Esophagus muscularis mucosa (tissue), 4 donors: Measurements from ENCODE around the gene ZDHHC8. TPM values are rescaled to one million over a fixed set of nuclear protein-coding genes. Genes with fewer than 3 reads are reported as not detected.

Source experiments
- DNase-seq: peaks from one replicate; pipeline ENCODE4 v3.0.0-alpha.2; 2017; ENCODE audit errors: extremely low spot score
- H3K27ac ChIP-seq, 4 donors: fragments of 200-600 bp; sonication (generic); replicated peaks in 1 of 4; 1 replicate in 3 of 4; 2 replicates in 1 of 4; pipeline ENCODE4 v1.5.1; 2016 to 2019; ENCODE audit warnings: mild to moderate bottlenecking in 1 of 4
- H3K27me3 ChIP-seq, 4 donors: fragments of 200-600 bp; sonication (generic); one replicate each; pipeline versions ENCODE4 v1.5.1 to v1.6.0; 2016 to 2019
- H3K36me3 ChIP-seq, 4 donors: fragments of 200-600 bp; sonication (generic); one replicate each; pipeline ENCODE4 v1.5.1; 2016 to 2019
- H3K4me1 ChIP-seq, 4 donors: fragments of 200-600 bp; sonication (generic); one replicate each; pipeline ENCODE4 v1.5.1; 2016 to 2019
- H3K4me3 ChIP-seq, 4 donors: fragments of 200-600 bp; sonication (generic); 1 replicate in 2 of 4; 2 replicates in 2 of 4; pipeline ENCODE4 v1.5.1; 2016 to 2019; ENCODE audit warnings: mild to moderate bottlenecking in 4 of 4, moderate library complexity in 1 of 4
- H3K9me3 ChIP-seq, 4 donors: fragments of 200-600 bp; sonication (generic); 1 replicate in 3 of 4; 2 replicates in 1 of 4; pipeline ENCODE4 v1.5.1; 2016 to 2019
- EP300 ChIP-seq: sonication (generic); formaldehyde crosslinking; IDR thresholded peaks from one replicate; pipeline ENCODE4 v1.6.1; 2017; ENCODE audit warnings: antibody characterized with exemption
- POLR2A ChIP-seq: fragments of 450-650 bp; IDR thresholded peaks from one replicate; pipeline ENCODE4 v1.6.1; 2017; ENCODE audit warnings: antibody characterized with exemption, moderate library complexity, mild to moderate bottlenecking, low read depth
- POLR2AphosphoS5 ChIP-seq, 2 donors: sonication (generic); formaldehyde crosslinking; IDR thresholded peaks; one replicate each; pipeline ENCODE4 v1.6.1; 2017; ENCODE audit warnings: antibody characterized with exemption in 2 of 2
- WGBS: methylation state at CpG from one replicate; pipeline ENCODE4 v1.1.5; 2018; 5-methylcytosine and 5-hydroxymethylcytosine counted together
- intact Hi-C: fragments of 100-400 bp; cut with DNase I; formaldehyde crosslinking; loops from one replicate; pipeline ENCODE4 v1.15.1; 2023
- total RNA-seq, 4 donors: library from RNA; depleted of rRNA; stranded (reverse); fragments of >200 nt; gene quantifications; one replicate each; pipeline versions ENCODE4 v1.1.0 to v1.2.1, GENCODE V29; 2016
- TF ChIP-seq, protein P1 (sequence below), 3 experiments: fragments of 200-600 bp in 2 of 3; fragments of 450-650 bp in 1 of 3; sonication (generic) in 2 of 3; IDR thresholded peaks; one replicate each; pipeline ENCODE4 v1.5.1; 2017 to 2019; ENCODE audit warnings: antibody characterized with exemption in 3 of 3, mild to moderate bottlenecking in 2 of 3, moderate library complexity in 1 of 3

Gene ZDHHC8
- total RNA-seq, 4 donors from 2014 or later = 11.8 to 33.2 (median 23.8) TPM

DNA sequence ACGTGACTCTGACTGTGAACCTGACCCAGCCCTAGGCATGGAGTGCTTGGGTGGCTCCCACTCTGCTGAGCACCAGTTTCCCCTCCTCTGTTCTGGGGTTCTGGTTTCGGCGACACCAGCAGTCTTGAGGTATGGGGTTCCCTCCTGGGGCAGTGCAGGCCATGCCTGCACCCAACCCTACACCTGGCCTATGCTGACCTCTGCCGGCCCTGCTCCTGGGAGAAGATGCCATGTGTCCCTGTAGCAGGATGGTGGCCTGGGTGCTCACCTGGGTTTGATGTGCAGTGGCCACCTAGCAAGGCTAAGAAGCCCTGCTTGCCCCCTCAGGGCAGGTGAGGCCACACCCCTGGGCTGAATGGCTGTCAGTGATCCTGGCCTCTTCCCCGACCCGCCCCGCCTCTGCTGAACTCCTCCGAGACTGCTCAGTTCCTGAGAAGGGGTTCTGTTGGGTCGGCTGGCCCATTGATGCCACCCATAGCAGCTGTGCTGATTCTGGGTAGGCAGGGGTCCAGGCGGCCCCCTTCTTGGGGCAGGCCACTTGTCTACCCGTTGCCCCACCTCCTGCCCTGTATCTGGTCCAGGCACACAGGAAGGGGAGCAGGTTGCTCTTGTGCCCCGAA is 2.4 kb downstream of the ZDHHC8 start:
- H3K4me1 ChIP-seq = peaks cover 71 to 84% (median 78%) of the 10 kb centered on the region in 4 donors
- no peak for DNase-seq
- H3K4me3 ChIP-seq = no peak overlapping the region
- no peaks in the 10 kb centered on the region for H3K27me3 ChIP-seq
- TF ChIP-seq EP300 (no peak), POLR2A (no peak), POLR2AphosphoS5 (IDR thresholded peaks at IDR 0.05) (no peak)
- TF ChIP-seq, protein P1, sequence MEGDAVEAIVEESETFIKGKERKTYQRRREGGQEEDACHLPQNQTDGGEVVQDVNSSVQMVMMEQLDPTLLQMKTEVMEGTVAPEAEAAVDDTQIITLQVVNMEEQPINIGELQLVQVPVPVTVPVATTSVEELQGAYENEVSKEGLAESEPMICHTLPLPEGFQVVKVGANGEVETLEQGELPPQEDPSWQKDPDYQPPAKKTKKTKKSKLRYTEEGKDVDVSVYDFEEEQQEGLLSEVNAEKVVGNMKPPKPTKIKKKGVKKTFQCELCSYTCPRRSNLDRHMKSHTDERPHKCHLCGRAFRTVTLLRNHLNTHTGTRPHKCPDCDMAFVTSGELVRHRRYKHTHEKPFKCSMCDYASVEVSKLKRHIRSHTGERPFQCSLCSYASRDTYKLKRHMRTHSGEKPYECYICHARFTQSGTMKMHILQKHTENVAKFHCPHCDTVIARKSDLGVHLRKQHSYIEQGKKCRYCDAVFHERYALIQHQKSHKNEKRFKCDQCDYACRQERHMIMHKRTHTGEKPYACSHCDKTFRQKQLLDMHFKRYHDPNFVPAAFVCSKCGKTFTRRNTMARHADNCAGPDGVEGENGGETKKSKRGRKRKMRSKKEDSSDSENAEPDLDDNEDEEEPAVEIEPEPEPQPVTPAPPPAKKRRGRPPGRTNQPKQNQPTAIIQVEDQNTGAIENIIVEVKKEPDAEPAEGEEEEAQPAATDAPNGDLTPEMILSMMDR (IDR thresholded peaks at IDR 0.05) = no peak
- H3K36me3 ChIP-seq = peaks cover 0 to 1% (median under 1%) of the 10 kb centered on the region in 4 donors
- intact Hi-C loops = no loop called here
- no peaks in the 10 kb centered on the region for H3K9me3 ChIP-seq
- WGBS = 72% methylated on average over 8 of the region's 12 CpGs
- H3K27ac ChIP-seq = no peak overlapping the region

DNA sequence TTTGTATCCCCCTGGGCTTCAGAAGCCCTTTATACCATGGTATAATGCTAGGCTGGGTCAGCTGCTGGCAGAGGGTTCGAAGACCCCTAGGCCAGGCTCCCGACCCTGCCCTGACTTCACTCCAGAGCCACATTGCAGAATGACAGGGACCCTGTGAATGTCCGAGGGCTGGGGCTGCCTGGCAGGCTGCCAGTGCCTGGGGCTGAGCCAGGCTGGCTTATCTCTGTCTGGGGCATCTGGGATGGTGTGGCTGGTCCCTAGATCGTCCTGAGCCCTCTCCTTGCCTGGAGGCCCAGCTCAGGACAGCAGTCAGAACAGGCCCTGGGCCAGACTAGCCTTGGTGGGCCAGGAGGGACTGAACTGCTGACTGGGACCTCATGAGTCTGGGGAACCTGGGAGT is 3.7 kb downstream of the ZDHHC8 start:
- intact Hi-C loops = no loop called here
- Histone ChIP-seq H3K4me1 (peaks cover 70 to 78% (median 74%) of the 10 kb centered on the region in 4 donors), H3K27me3 (no peaks in the 10 kb centered on the region), H3K4me3 (no peak overlapping the region), H3K36me3 (peaks cover 0 to 14% (median 11%) of the 10 kb centered on the region in 4 donors), H3K27ac (no peak overlapping the region), H3K9me3 (no peaks in the 10 kb centered on the region)
- no peak for TF ChIP-seq POLR2A
- 70% methylated on average over 3 of the region's 4 CpGs for WGBS
- no peak for DNase-seq

DNA sequence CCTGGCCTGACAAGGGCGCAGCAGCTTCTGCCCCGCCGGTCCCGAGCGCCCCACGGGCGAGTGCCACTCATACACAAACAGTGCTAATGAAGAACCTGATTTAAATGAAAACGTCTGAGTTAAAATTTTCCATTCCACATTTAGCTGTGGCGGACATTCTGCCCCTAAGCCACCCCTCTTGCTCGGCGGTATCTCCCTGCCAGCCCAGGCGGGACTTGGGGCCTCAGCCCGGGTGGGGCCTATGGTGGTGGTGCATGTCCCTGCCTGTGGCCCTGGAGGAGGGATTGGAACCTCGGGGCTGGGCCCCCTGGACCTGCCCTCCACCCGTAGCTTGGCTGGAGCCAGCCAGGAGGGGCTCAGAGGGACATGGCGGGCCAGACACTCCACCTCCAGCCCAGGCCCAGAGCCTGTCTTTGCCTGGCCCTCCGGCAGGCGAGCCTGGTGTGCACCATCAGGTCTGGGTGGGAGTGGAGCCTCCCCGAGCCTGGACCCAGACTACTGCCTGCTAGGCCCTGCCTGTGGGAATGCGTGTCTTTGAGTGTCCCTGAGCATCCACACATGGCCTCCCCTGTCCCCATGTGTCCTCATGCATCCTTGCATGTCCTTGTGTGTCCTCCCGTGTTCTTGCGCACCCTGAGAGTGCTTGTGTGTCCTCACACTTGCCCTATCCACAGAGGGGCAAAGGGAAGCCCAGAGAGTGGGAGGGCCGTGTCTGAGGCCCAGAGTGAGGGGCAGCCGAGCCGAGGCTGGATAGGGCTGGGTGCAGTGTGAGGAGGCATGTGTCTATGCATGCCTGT is 4.4 kb downstream of the ZDHHC8 start:
- intact Hi-C loops = no loop called here
- DNase-seq = no peak
- no peaks in the 10 kb centered on the region for H3K9me3 ChIP-seq
- H3K36me3 ChIP-seq = peaks cover 0 to 20% (median 19%) of the 10 kb centered on the region in 4 donors
- no peak overlapping the region for H3K27ac ChIP-seq
- no peak for TF ChIP-seq POLR2A
- TF ChIP-seq EP300 = no peak
- no peak for TF ChIP-seq POLR2AphosphoS5 (IDR thresholded peaks at IDR 0.05)
- TF ChIP-seq, protein P1 (IDR thresholded peaks at IDR 0.05) = no peak
- peaks cover 64 to 71% (median 68%) of the 10 kb centered on the region in 4 donors for H3K4me1 ChIP-seq
- no peak overlapping the region for H3K4me3 ChIP-seq
- H3K27me3 ChIP-seq = no peaks in the 10 kb centered on the region
- WGBS = 83% methylated on average over 19 of the region's 25 CpGs

- Histone ChIP-seq H3K27ac (no peak overlapping the region), H3K9me3 (no peaks in the 10 kb centered on the region), H3K36me3 (peaks cover 0 to 25% (median 23%) of the 10 kb centered on the region in 4 donors), H3K4me3 (no peak overlapping the region), H3K4me1 (peaks cover 64 to 70% (median 68%) of the 10 kb centered on the region in 4 donors), H3K27me3 (no peaks in the 10 kb centered on the region)
- TF ChIP-seq EP300 = no peak
- TF ChIP-seq POLR2A = no peak
- TF ChIP-seq, protein P1 (IDR thresholded peaks at IDR 0.05) = no peak
- TF ChIP-seq POLR2AphosphoS5 (IDR thresholded peaks at IDR 0.05) = no peak
- intact Hi-C loops = no loop called here
- no peak for DNase-seq
- 85% methylated on average over 4 of the region's 5 CpGs for WGBS
Observed at GRCh38 chr22:20136603-20136873, 4.9 kb downstream of the ZDHHC8 start.

DNA sequence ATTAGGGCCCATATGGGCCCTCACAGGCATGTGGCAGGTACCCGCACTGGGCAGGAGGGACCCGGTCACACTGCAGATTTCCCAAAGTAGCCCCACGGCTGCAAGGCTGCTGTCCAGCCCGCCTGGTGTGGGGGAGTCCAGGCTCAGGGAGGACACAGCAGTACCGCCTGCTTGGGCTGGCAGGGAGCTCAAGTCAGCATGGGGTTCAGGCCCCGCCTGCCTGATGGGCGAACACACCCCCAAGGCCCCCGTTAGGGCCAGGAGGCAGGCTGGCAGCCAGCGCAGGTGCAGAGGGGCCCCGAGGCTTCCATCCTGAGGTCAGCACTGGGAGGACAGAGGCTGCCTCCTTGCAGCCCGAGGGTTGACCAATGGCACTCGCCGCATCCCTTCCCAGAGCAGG is 5.5 kb downstream of the ZDHHC8 start:
- peaks cover 0 to 31% (median 28%) of the 10 kb centered on the region in 4 donors for H3K36me3 ChIP-seq
- intact Hi-C loops = no loop called here
- H3K9me3 ChIP-seq = no peaks in the 10 kb centered on the region
- no peak overlapping the region for H3K4me3 ChIP-seq
- TF ChIP-seq POLR2AphosphoS5 (IDR thresholded peaks at IDR 0.05) (no peak), POLR2A (no peak), EP300 (no peak)
- TF ChIP-seq, protein P1 (IDR thresholded peaks at IDR 0.05) = no peak
- peak overlapping the region in 3 of 4 donors; percentile 37 to 63 (median 59) for H3K27ac ChIP-seq
- H3K27me3 ChIP-seq = no peaks in the 10 kb centered on the region
- peaks cover 64 to 69% (median 67%) of the 10 kb centered on the region in 4 donors for H3K4me1 ChIP-seq
- whole genome bisulfite sequencing = 79% methylated on average over 4 of the region's 13 CpGs
- DNase-seq = no peak
